Fibroblast of lung (primary cell): ENCODE measurements around the gene RAB25. TPM values are rescaled to one million over a fixed set of nuclear protein-coding genes. Genes with fewer than 3 reads are reported as not detected.
A peak's percentile ranks its signal among the peaks of the same experiment; 100 is the strongest.

ENCODE experiments used
- DNase-seq, 2 donors: peaks; one replicate each; pipeline versions ENCODE4 v3.0.0 to v3.0.0-alpha.2; 2010; ENCODE audit warnings: low read depth in 2 of 2
- H2AFZ ChIP-seq: 2 replicates; pipeline ENCODE4 v1.5.1; 2012; ENCODE audit warnings: low read length, control low read depth, inconsistent platforms
- H3K27ac ChIP-seq: 2 replicates; pipeline ENCODE4 v1.5.1; 2011; ENCODE audit warnings: low read length, control low read depth; ENCODE audit not compliant: insufficient read depth
- H3K27me3 ChIP-seq: 2 replicates; pipeline ENCODE4 v1.5.1; 2011; ENCODE audit warnings: mild to moderate bottlenecking, low read length; ENCODE audit not compliant: control insufficient read depth, insufficient read depth
- H3K36me3 ChIP-seq: 2 replicates; pipeline ENCODE4 v1.5.1; 2011; ENCODE audit warnings: low read length; ENCODE audit not compliant: control insufficient read depth, insufficient read depth
- H3K4me1 ChIP-seq: 2 replicates; pipeline ENCODE4 v1.5.1; 2011; ENCODE audit warnings: low read length; ENCODE audit not compliant: control insufficient read depth, insufficient read depth; ENCODE audit errors: extremely low read depth
- H3K4me2 ChIP-seq: 2 replicates; pipeline ENCODE4 v1.5.1; 2011; ENCODE audit warnings: low read length, control low read depth; ENCODE audit not compliant: insufficient read depth; ENCODE audit errors: extremely low read depth
- H3K4me3 ChIP-seq, 4 experiments: fragments of 200-600 bp in 1 of 4; sonication (generic) in 1 of 4; replicated peaks in 1 of 4; 2 replicates each; pipeline ENCODE4 v1.5.1; 2011 to 2016; ENCODE audit warnings: low read length in 4 of 4, low read depth in 3 of 4, mild to moderate bottlenecking in 3 of 4, control low read depth in 2 of 4, inconsistent platforms in 1 of 4, mixed read lengths in 1 of 4; ENCODE audit not compliant: insufficient read depth in 1 of 4; ENCODE audit errors: control extremely low read depth in 1 of 4
- H3K79me2 ChIP-seq: 2 replicates; pipeline ENCODE4 v1.5.1; 2012; ENCODE audit warnings: mild to moderate bottlenecking, low read length, inconsistent platforms; ENCODE audit not compliant: control insufficient read depth, insufficient read depth
- H3K9ac ChIP-seq: 2 replicates; pipeline ENCODE4 v1.5.1; 2011; ENCODE audit warnings: mild to moderate bottlenecking, low read length, control low read depth; ENCODE audit not compliant: insufficient read depth
- H3K9me3 ChIP-seq: 2 replicates; pipeline ENCODE4 v1.5.1; 2012; ENCODE audit warnings: low read depth, low read length; ENCODE audit not compliant: control insufficient read depth, insufficient read depth
- H4K20me1 ChIP-seq: 2 replicates; pipeline ENCODE4 v1.5.1; 2011; ENCODE audit warnings: low read length; ENCODE audit not compliant: control insufficient read depth, insufficient read depth; ENCODE audit errors: extremely low read depth
- CTCF ChIP-seq, 2 donors: IDR thresholded peaks in 1 of 2; conservative IDR thresholded peaks in 1 of 2; 1 replicate in 1 of 2; 2 replicates in 1 of 2; pipeline ENCODE4 v1.5.1; 2011 to 2012; ENCODE audit warnings: low read length in 2 of 2, control low read depth in 1 of 2, inconsistent platforms in 1 of 2, low read depth in 1 of 2, mild to moderate bottlenecking in 1 of 2
- EZH2 ChIP-seq: IDR thresholded peaks from 2 replicates; pipeline ENCODE4 v1.5.1; 2012; ENCODE audit warnings: low read length, control low read depth, mild to moderate bottlenecking; ENCODE audit errors: missing control alignments
- polyA plus RNA-seq, 2 donors: library from polyadenylated mRNA; depleted of rRNA in 1 of 2; stranded (reverse) in 1 of 2; unstranded in 1 of 2; fragments of >200 nt; gene quantifications; 2 replicates each; pipeline ENCODE4 v1.2.1, GENCODE V29; 2011 to 2012; ENCODE audit warnings: missing spikeins in 1 of 2
- total RNA-seq: library from RNA; depleted of rRNA; stranded (reverse); fragments of >200 nt; gene quantifications from 2 replicates; pipeline ENCODE4 v1.2.1, GENCODE V29; 2014

The RAB25 gene
- total and polyA plus RNA-seq, 2 donors (not counting 1 experiment from before 2014, with no cell fraction given): not detected

- DNase-seq: no peak
- Histone ChIP-seq H3K79me2 (no peaks in the 10 kb centered on the region), H3K36me3 (peaks cover 2% of the 10 kb centered on the region), H3K27me3 (no peaks in the 10 kb centered on the region), H3K27ac (no peak overlapping the region), H4K20me1 (no peaks in the 10 kb centered on the region), H3K4me1 (no peaks in the 10 kb centered on the region), H3K9me3 (no peaks in the 10 kb centered on the region), H3K4me3 (peak overlapping the region; percentile 55 to 75 (median 67)), H3K4me2 (peak overlapping the region; percentile 92), H3K9ac (no peak overlapping the region), H2AFZ (no peak overlapping the region)
- no peak for TF ChIP-seq CTCF (conservative IDR thresholded peaks at IDR 0.05 in 1 of 2, IDR thresholded peaks at IDR 0.05 in 1 of 2; ENCODE audit: low read depth in 1 of 2, low read length in 2 of 2)
- TF ChIP-seq EZH2: no peak
Measured at GRCh38 chr1:156080863-156081179, 19.9 kb downstream of the RAB25 start.

- peak overlapping the region; percentile 39 for H2AFZ ChIP-seq
- peak overlapping the region; percentile 3 for H3K9ac ChIP-seq
- TF ChIP-seq CTCF (conservative IDR thresholded peaks at IDR 0.05 in 1 of 2, IDR thresholded peaks at IDR 0.05 in 1 of 2; ENCODE audit: low read depth in 1 of 2, low read length in 2 of 2): no peak
- no peak for TF ChIP-seq EZH2
- H3K4me2 ChIP-seq: peak overlapping the region; percentile 92
- peaks cover 2% of the 10 kb centered on the region for H3K36me3 ChIP-seq
- H3K9me3 ChIP-seq: no peaks in the 10 kb centered on the region
- H3K27ac ChIP-seq: no peak overlapping the region
- peak in 1 of 2 donors; percentile 55 for DNase-seq
- H4K20me1 ChIP-seq: no peaks in the 10 kb centered on the region
- no peaks in the 10 kb centered on the region for H3K79me2 ChIP-seq
- H3K4me1 ChIP-seq: peaks cover 2% of the 10 kb centered on the region
- no peaks in the 10 kb centered on the region for H3K27me3 ChIP-seq
- H3K4me3 ChIP-seq: peak overlapping the region; percentile 56 to 89 (median 74)
Measured at GRCh38 chr1:156081180-156081916, 20.4 kb downstream of the RAB25 start.

- TF ChIP-seq EZH2 (no peak), CTCF (conservative IDR thresholded peaks at IDR 0.05 in 1 of 2, IDR thresholded peaks at IDR 0.05 in 1 of 2; ENCODE audit: low read depth in 1 of 2, low read length in 2 of 2) (no peak)
- Histone ChIP-seq H3K4me3 (peak overlapping the region; percentile 70 to 89 (median 71)), H3K9ac (peak overlapping the region; percentile 11), H4K20me1 (no peaks in the 10 kb centered on the region), H3K4me1 (peaks cover 3% of the 10 kb centered on the region), H3K79me2 (no peaks in the 10 kb centered on the region), H3K9me3 (no peaks in the 10 kb centered on the region), H3K27ac (no peak overlapping the region), H3K27me3 (no peaks in the 10 kb centered on the region), H3K4me2 (peak overlapping the region; percentile 78), H2AFZ (no peak overlapping the region), H3K36me3 (peaks cover under 1% of the 10 kb centered on the region)
- no peak for DNase-seq
Measured at GRCh38 chr1:156081917-156082308, 21.0 kb downstream of the RAB25 start.
